ENCODE data around the gene TMEM88.
"Not testable (repeated sequence)": the region's sequence is repeated elsewhere in the genome, so short reads cannot be mapped to it uniquely, and the experiment has no call there.

The TMEM88 gene, protein sequence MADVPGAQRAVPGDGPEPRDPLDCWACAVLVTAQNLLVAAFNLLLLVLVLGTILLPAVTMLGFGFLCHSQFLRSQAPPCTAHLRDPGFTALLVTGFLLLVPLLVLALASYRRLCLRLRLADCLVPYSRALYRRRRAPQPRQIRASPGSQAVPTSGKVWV

DNA sequence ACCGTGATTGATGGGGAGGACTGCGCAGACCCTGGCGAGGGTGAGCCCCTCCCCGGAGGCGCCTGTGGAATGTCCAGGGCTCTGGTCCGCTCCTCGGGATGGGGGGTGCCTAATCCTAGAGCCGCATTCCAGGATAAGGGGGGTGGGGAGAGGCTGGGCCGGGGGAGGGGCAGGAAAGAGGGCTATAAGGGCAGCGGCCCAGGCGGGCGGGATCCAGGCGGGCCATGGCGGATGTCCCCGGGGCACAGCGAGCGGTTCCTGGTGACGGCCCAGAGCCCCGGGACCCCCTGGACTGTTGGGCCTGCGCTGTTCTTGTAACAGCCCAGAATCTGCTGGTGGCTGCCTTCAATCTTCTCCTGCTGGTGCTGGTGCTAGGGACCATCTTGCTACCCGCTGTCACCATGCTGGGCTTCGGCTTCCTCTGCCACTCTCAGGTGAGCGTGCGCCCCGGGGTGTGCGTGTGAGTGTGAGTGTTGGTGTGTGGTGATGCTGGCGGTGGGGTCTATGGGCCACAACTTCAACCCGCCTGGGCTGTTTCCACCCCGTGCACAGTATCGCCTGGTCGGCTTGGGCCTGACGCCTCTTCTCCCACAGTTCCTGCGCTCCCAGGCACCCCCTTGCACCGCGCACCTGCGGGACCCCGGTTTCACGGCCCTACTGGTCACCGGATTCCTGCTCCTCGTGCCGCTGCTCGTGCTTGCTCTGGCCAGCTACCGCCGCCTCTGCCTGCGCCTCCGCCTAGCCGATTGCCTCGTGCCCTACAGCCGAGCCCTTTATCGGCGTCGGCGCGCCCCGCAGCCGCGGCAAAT, at the start of gene TMEM88:
Gene TMEM88, plus strand, starts transcription at position 216 of the 809 bp plus-strand sequence. Its CDS starts 9 bp downstream, at position 225.
- DNase-seq: no peak

DNA sequence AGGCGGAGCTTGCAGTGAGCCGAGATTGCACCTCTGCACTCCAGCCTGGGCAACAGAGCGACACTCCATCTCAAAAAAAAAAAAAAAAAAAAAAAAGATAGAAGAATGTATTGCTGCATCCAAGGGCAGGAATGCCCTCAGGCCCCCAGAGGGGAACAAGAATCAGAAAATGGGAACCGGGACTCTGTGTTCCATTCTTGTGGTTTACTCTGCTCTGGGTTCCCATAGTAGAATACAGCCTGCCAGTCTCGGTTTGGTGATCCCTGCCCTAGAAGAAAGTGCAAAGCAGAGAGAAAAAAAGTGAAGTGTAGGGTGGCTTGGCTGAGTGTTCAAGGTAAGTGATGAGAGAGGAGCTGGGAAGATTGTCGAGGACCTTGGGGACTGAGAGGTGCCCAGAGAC, 48.3 kb upstream of the TMEM88 start:
- DNase-seq: no peak

DNA sequence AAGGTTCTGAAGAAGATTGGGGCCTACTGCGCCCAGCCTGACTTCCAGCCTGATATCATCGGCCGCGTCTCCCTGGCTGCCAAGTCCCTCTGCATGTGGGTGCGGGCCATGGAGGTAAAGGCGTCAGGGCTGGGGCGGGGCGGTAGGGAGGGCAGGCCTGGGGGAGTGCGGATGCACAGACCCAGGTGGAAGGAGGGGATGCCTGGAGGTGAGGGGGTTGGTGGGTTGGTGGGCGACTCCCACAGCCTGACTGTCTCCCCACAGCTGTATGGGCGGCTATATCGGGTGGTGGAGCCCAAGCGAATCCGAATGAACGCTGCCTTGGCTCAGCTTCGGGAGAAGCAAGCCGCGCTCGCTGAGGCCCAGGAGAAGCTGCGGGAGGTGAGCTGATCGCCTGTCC, 47.7 kb upstream of the TMEM88 start:
- no peak for DNase-seq

DNA sequence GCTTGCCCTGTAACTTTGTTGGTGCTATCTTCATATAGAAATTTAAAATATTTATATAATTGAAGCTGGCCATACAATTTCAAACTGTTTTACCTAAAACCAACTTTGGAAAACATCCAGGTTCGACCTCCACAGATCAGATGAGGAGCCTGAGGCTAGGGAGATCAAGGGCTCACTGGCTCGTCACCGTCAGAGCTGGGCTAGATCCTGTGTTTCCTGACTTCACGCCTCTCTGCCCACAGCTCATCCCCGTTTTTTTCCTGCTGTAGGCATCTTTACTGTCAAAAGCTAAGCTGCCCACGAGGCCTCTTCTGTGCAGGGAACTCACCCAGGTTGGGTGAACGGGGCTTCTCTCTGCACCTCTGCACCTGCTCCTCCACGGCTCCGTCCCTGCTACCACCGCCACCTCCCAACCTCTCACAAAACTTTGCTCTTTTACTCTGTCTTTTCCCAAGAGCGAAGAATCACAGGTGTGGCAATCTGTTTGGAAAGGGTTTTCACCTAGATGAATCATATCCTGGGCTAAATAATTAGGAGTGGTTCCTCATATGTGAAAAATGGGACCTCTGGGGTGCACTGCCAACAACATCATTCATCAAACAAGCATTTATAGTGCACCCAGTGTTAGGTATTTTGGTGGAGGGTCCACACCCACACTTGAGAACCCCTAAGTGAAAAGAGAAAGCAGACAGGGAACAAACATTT, 45.6 kb upstream of the TMEM88 start:
- no peak for DNase-seq

DNA sequence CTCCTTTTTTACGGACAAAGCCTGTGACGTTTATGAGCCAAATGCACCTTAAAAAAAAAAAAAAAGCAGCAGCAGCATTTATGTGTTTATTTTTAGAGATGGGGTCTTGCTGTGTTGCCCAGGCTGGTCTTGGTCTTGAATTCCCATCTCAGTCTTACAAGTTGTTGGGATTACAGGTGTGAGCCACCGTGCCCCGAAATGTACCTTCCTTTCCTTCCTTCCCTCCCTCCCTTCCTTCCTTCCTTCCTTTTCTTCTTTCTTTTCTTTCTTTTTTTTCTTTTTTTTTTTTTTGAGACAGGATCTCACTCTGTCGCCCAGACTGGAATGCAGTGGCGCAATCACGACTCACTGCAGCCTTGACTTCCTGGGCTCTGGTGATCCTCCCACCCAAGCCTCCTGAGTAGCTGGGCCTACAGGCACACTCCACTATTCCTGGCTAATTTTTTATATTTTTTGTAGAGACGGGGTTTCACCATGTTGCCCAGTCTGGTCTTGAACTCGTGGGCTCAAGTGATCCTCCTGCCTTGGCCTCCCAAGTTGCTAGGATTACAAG, 45.0 kb upstream of the TMEM88 start:
- DNase-seq: not testable (repeated sequence)

DNA sequence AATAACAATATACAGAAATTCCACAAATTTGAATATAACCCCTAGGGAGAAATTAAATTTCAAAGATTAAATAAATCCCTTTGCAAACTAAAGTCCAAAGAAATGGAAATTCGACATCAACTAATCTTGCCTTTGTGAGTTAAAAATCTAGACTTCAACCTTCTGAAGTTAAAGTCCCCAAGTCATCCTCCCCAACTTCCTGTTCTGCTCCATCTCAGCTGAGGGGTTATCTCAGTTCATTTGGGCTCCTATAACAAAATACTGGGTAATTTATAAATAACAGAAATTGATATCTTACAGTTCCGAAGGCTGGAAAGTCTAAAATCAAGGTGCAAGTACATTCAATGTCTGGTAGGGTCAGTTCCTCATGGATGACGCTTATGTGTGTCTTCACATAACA, 43.6 kb upstream of the TMEM88 start:
- DNase-seq: no peak

DNA sequence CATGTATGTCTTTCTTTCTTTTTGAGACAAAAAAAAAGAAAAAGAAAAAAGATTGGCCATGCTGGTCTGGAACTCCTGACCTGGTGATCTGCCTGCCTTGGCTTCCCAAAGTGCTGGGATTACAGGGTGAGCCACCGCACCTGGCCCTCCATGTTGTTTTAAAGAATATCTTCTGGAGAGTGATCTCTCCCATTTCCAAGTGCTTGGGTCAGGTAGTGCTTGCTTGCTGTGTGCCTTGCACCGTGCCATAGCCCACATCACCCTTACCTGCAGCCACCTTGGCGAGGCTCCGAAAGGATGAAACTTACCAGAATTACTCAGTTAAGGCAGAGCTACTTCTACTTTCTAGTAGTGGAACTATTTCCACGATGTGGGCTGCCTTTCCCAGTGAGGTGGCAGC, 39.9 kb upstream of the TMEM88 start:
- no peak for DNase-seq

DNA sequence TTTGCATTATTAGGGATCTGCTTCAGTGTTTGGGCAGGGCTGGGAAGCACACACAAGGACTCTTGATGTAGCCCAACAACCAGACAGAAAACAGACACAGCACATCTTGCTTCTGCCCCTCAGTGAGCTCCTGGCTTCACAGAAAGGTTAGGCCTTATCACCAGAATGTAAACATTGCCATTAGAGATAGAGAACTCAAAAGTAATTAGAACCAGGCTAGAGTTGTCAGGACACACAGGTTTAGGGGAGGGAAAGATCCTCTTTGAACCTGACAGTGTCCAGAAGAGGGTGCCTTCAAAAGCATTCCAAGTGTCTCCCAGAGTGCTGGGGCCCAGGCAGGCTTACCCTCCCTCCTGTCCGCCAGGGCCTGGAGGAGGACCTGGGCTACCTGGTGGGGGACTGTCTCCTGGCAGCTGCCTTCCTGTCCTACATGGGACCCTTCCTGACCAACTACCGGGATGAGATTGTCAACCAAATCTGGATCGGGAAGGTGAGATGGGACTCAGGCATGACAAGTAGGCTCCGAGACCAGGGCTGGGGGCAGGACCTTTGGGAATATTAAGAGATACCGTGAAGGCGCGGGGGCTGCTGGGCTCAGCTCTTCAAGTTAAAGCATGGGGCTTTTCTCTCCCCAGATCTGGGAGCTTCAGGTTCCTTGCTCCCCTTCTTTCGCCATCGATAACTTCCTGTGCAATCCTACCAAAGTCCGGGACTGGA, 37.8 kb upstream of the TMEM88 start:
- no peak for DNase-seq

DNA sequence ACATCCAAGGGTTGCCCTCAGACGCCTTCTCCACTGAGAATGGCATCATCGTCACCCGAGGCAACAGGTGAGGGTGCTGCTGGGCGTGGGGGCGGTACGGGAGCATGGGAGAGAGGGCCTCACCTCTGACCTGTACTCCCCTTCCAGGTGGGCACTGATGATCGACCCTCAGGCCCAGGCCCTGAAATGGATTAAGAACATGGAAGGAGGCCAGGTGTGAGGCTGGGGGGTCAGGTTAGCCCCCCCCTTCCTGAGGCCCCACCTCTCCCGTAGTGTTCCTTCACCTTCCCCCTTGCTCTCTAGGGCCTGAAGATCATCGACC, 37.3 kb upstream of the TMEM88 start:
- no peak for DNase-seq

DNA sequence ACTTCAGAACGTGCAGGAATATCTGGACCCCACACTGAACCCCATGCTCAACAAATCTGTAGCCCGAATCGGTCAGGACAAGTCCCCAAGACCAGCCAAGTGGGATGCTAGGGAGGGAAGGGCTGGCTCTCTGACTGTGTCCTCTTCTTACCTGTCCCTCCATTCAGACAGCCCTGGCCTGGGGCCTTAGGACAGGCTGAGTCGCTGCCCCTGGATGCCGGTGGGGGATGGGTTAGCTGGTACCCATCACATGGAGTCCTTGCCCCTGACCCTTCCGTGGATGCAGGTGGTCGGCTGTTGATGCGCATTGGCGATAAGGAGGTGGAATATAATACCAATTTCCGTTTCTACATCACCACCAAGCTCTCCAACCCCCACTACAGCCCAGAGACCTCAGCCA, 36.8 kb upstream of the TMEM88 start:
- DNase-seq: no peak

DNA sequence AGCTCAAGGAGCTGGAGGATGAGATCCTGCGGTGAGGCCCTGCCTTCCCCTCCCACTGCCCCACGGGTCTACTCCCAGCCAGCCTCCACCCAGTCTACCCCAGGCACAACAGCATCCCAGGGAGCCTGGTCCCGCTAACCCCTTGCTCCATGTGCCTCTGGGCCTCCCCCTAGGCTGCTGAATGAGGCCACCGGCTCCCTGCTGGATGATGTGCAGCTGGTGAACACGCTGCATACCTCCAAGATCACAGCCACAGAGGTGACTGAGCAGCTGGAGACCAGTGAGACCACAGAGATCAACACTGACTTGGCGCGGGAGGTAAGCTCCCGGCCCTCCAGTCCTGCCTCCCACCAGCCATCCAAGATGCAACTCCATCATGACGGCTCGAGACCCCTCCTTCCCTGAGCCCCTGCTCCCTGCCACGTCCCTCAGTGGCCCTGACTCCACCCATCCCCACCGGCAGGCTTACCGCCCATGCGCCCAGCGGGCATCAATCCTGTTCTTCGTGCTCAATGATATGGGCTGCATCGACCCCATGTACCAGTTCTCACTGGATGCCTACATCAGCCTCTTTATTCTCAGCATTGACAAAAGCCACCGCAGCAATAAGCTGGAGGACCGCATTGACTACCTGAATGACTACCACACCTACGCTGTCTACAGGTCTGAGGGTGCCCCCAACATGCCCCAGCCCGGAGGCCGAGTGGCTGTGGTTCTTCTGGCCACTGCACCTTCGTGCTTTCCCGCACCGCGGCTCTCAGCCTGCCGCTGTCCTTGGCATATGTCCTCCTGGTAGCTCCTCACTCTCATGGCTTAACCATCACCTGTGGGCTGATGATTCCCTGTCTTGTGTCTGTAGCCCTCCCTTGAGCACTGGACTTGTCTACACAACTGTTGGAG, 35.9 kb upstream of the TMEM88 start:
- no peak for DNase-seq

DNA sequence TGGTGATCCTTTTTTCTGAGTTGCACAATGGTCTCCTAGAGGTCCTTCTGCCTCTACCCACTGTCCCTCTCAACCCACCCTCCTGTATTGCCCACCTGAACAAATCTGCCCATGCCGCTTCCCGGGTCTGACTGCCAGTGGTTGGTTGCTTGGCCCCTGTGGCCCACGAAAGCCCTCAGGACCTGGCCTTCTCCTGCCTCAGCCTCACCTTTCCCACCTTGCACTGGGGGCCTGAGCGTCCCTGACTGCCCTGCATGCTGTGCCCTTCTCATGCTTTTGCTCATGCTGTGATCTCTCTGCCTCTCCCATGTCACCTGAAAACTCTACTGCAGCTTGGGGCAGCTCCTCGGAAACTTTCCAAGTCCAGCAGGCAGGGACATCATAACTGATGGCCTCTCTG, 34.6 kb upstream of the TMEM88 start:
- DNase-seq: no peak

DNA sequence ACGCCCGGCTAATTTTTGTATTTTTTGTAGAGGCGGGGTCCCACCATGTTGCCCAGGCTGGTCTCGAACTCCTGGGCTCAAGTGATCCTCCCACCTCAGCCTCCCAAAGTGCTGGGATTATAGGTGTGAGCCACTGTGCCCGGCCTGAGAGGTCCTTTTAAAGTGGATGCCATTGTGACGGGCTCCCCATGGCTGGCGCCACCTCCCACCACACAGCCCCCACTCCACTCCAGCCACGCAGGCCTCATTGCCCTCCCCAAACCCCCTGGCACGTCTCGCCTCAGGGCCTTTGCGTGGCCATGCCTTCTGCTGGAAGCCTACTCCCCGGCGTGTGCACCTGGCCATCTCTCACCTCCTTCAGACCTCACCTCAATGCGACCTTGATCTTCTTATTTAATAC, 32.7 kb upstream of the TMEM88 start:
- DNase-seq: no peak

DNA sequence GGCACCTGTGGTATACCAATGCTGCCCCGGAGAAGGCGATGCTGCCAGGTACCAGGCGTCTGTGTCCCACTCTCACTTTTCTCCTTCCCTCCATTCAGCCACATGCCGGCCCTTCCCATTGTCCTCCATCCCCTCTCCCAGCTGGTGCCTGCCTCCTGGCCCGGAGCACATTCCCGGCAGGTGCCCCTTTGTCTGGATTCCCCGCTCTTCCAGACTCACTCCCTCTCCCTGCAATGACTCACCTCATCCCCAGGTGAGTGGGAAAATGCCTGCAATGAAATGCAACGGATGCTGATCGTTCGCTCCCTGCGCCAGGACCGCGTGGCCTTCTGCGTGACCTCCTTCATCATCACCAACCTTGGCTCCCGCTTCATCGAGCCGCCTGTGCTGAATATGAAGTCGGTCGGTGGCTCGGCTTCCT, 31.3 kb upstream of the TMEM88 start:
- no peak for DNase-seq

DNA sequence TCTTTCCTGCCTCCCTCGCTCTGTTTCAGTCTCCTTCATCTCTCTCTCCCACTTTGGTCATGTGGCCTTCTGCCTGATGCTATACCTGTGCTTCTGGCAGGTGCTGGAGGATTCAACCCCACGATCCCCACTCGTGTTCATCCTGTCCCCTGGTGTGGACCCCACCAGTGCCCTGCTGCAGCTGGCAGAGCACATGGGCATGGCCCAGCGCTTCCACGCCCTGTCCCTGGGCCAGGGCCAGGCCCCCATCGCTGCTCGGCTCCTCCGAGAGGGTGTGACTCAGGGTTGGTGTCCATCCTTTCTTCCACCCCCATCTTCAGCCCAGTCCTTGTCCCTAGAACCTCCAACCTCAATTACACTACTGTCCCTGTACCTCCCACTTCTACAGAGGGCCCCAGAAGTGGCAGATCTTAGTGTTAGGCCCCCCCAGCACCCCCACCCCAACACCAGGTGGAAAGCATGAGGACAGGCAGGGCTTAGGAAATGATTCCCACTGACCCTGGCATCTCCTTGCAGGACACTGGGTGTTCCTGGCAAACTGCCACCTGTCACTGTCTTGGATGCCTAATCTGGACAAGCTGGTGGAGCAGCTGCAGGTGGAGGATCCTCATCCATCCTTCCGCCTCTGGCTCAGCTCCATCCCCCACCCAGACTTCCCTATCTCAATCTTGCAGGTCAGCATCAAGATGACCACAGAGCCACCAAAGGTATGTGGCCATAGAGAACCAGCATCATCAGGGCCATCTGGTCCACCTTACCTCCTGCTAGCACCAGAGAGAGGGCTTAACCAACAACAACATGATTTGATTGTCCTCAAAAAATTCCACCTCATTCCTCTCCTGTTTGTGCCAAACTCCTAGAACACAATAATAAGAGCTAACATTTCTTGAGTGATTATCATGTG, 30.6 kb upstream of the TMEM88 start:
- DNase-seq: no peak

DNA sequence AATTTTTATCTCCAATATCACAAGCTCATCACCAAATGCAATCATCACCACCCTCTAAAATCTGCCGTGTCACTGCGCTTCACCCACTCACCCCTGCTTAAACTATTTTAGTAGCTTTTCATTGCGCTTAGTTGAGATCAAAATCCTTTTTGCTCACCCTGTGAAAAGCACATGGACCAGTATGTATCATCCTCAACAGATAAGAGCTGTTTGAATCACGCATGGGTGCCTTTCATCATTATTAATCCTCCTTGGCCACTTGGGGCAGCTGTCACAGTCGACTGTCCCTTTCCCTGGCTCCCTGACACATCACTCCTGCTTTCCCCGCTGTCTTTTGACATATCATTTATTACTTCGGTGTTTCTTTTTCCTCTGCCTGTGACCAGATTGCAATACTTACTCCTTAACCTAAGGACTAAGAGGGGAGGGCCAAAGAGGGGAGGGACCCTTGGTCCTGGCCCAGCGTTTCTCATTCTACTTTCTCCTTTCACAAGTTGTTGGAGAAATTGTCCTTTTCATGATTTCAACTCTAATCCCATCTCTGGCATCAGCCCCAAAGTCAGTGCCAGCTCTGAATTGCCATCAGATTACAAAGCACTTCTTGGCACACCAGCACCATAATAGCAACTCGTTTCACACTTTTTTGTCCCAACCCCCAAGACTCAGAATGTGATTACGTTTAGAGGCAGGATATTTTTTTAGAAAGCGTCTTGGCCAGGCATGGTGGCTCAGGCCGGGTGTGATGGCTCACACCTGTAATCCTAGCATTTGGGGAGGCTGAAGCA, 29.5 kb upstream of the TMEM88 start:
- no peak for DNase-seq

DNA sequence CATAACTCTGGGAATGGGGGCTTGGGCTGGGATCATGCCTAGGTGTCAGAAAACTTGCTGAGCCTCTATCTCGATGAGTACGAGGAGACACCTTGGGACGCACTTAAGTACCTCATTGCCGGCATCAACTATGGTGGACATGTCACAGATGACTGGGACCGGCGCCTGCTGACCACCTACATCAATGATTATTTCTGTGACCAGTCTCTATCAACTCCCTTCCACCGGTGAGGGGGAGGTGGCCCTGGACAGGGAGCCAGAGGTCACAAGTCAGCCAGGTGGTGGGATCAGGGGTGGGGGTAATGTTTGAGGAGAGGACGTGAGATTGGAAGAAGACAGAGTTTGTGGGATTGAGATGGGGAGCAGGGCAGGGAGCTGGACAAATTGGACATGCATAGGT, 24.2 kb upstream of the TMEM88 start:
- no peak for DNase-seq

DNA sequence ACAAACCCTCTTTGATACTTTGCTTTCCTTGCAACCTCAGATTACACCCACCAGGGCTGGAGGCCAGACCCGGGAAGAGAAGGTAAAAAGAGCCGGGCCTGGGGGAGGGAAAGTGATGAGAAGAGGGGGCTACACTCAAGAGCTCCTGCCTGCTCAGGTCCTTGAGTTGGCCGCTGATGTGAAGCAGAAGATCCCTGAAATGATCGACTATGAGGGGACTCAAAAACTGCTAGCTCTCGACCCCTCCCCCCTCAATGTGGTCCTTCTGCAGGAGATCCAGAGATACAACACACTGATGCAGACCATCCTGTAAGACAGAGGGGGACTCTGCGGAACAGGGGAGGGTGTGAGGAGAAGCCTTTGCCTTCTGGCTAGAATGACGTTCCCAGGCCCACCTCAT, 23.6 kb upstream of the TMEM88 start:
- no peak for DNase-seq

DNA sequence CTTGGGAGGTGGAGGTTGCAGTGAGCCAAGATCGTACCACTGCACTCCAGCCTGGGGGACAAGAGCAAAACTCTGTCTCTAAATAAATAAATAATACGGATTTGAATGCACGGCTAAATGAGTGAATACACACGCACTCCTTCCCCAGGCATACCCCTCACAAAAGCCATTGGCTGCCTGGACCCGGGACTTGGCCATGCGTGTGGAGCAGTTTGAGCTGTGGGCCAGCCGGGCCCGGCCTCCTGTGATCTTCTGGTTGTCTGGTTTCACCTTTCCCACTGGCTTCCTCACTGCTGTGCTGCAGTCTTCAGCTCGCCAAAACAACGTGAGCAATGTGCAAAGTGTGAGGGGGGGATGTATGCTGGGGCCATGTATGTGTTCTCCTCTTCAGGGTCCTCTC, 22.4 kb upstream of the TMEM88 start:
- no peak for DNase-seq
